ENCODE data around the gene SCN5A. TPM values are rescaled to one million over a fixed set of nuclear protein-coding genes. Genes with fewer than 3 reads are reported as not detected.

Gene SCN5A
- total RNA-seq, 1 experiment from 2014 or later: 11.5 TPM

GRCh38 chr3:38617137-38617536, 32.4 kb downstream of the SCN5A start:
- Histone ChIP-seq H3K27ac (ENCODE audit: low read depth, low read length) (no peak overlapping the region), H3K79me2 (ENCODE audit: insufficient read depth, low read length) (no peaks in the 10 kb centered on the region), H3K9me2 (ENCODE audit: insufficient read depth) (no peaks in the 10 kb centered on the region), H3K27me3 (ENCODE audit: insufficient read depth, low read length) (no peaks in the 10 kb centered on the region), H2AFZ (ENCODE audit: low read depth, low read length, poor library complexity, severe bottlenecking) (no peak overlapping the region), H3K4me1 (ENCODE audit: control insufficient read depth in 1 of 2, insufficient read depth in 2 of 2, low read length in 2 of 2) (no peaks in the 10 kb centered on the region), H4K20me1 (ENCODE audit: insufficient read depth) (no peaks in the 10 kb centered on the region), H3K9me3 (ENCODE audit: control insufficient read depth in 1 of 2, insufficient read depth in 1 of 2, low read depth in 1 of 2, low read length in 2 of 2) (no peaks in the 10 kb centered on the region), H3K9ac (ENCODE audit: low read length) (no peak overlapping the region), H3K36me3 (ENCODE audit: control insufficient read depth in 1 of 2, insufficient read depth in 2 of 2, low read length in 2 of 2) (no peaks in the 10 kb centered on the region), H3K4me3 (replicated peaks in 1 of 2; ENCODE audit: low read depth in 1 of 2, low read length in 2 of 2) (no peak overlapping the region), H3K4me2 (ENCODE audit: low read length) (no peak overlapping the region)
- ChIA-PET CTCF (interaction anchor here (0.8 kb wide), 1 partner anchor 13 kb away, joined by 3 read pairs; no protein-coding TSS in a partner anchor), POLR2A (no interaction called here), RAD21 (ENCODE audit: low non-redundant PET in 1 of 2, low total read pairs in 2 of 2, uncharacterized antibody in 2 of 2, unreplicated experiment in 2 of 2) (no interaction called here)
- intact Hi-C loops (cut with micrococcal nuclease): no loop called here
- BruUV-seq (replicated peaks): no TSS peak
- DNase-seq (ENCODE audit: low read depth, low spot score) (no peak), ATAC-seq (no peak)
- no peak for TF ChIP-seq ATF3 (IDR thresholded peaks at IDR 0.05)
- no peak for TF ChIP-seq EZH2phosphoT487 (IDR thresholded peaks at IDR 0.05; ENCODE audit: borderline replicate concordance)
- TF ChIP-seq CBX3 (IDR thresholded peaks at IDR 0.05; ENCODE audit: low read depth): no peak
- TF ChIP-seq ZFX (IDR thresholded peaks at IDR 0.05): no peak
- no peak for TF ChIP-seq CEBPB (IDR thresholded peaks at IDR 0.05; ENCODE audit: low read depth)
- no peak for TF ChIP-seq ZNF274 (IDR thresholded peaks at IDR 0.05; ENCODE audit: low read depth, low read length)
- TF ChIP-seq POLR2AphosphoS5 (IDR thresholded peaks at IDR 0.05; ENCODE audit: low read depth, low read length): no peak
- no peak for TF ChIP-seq ELF1 (IDR thresholded peaks at IDR 0.05; ENCODE audit: borderline replicate concordance, low read depth)
- TF ChIP-seq POLR2A (IDR thresholded peaks at IDR 0.05; ENCODE audit: borderline replicate concordance, extremely low read depth, insufficient read depth, insufficient read length): no peak

- DNase-seq (ENCODE audit: low read depth, low spot score) (no peak), ATAC-seq (no peak)
- no peak overlapping the region for H3K27ac ChIP-seq (ENCODE audit: low read depth, low read length)
- H3K4me1 ChIP-seq (ENCODE audit: control insufficient read depth in 1 of 2, insufficient read depth in 2 of 2, low read length in 2 of 2): no peaks in the 10 kb centered on the region
- H3K79me2 ChIP-seq (ENCODE audit: insufficient read depth, low read length): no peaks in the 10 kb centered on the region
- RAD21 ChIA-PET (ENCODE audit: low non-redundant PET in 1 of 2, low total read pairs in 2 of 2, uncharacterized antibody in 2 of 2, unreplicated experiment in 2 of 2): no interaction called here
- no peak overlapping the region for H3K9ac ChIP-seq (ENCODE audit: low read length)
- no peak overlapping the region for H3K4me3 ChIP-seq (replicated peaks in 1 of 2; ENCODE audit: low read depth in 1 of 2, low read length in 2 of 2)
- H3K9me2 ChIP-seq (ENCODE audit: insufficient read depth): no peaks in the 10 kb centered on the region
- no TSS peak for BruUV-seq (replicated peaks)
- TF ChIP-seq SP1 (IDR thresholded peaks at IDR 0.05; ENCODE audit: low read depth): no peak
- no peak for TF ChIP-seq REST (IDR thresholded peaks at IDR 0.05; ENCODE audit: low read depth)
- TF ChIP-seq ATF3 (IDR thresholded peaks at IDR 0.05): no peak
- TF ChIP-seq YY1 (IDR thresholded peaks at IDR 0.05; ENCODE audit: extremely low read depth, insufficient replicate concordance, low read depth, low read length): no peak
- TF ChIP-seq JUND (IDR thresholded peaks at IDR 0.05): no peak
- TF ChIP-seq SIN3A (IDR thresholded peaks at IDR 0.05; ENCODE audit: low read depth): no peak
- no peak for TF ChIP-seq ZBTB33 (IDR thresholded peaks at IDR 0.05; ENCODE audit: extremely low read depth, insufficient replicate concordance, low read length)
- TF ChIP-seq POLR2AphosphoS5 (IDR thresholded peaks at IDR 0.05; ENCODE audit: low read depth, low read length): no peak
- TF ChIP-seq ZFX (IDR thresholded peaks at IDR 0.05): no peak
- TF ChIP-seq RAD21 (IDR thresholded peaks at IDR 0.05; ENCODE audit: low read depth): no peak
- H3K4me2 ChIP-seq (ENCODE audit: low read length): no peak overlapping the region
- no peaks in the 10 kb centered on the region for H3K9me3 ChIP-seq (ENCODE audit: control insufficient read depth in 1 of 2, insufficient read depth in 1 of 2, low read depth in 1 of 2, low read length in 2 of 2)
- H2AFZ ChIP-seq (ENCODE audit: low read depth, low read length, poor library complexity, severe bottlenecking): no peak overlapping the region
- intact Hi-C loops (cut with micrococcal nuclease): no loop called here
- H4K20me1 ChIP-seq (ENCODE audit: insufficient read depth): no peaks in the 10 kb centered on the region
- H3K36me3 ChIP-seq (ENCODE audit: control insufficient read depth in 1 of 2, insufficient read depth in 2 of 2, low read length in 2 of 2): no peaks in the 10 kb centered on the region
- POLR2A ChIA-PET: no interaction called here
- no peaks in the 10 kb centered on the region for H3K27me3 ChIP-seq (ENCODE audit: insufficient read depth, low read length)
- CTCF ChIA-PET: no interaction called here
Measured at GRCh38 chr3:38616658-38617057, 32.8 kb downstream of the SCN5A start.
